GM18909 (cell line): Measurements from ENCODE around the gene ZSWIM7.

Source experiments
- ATAC-seq: cut with Tn5 transposase; IDR thresholded peaks from one replicate; pipeline ENCODE4 v1.9.1; 2021; ENCODE audit warnings: mild to moderate bottlenecking; ENCODE audit not compliant: unreplicated experiment, poor library complexity

ZSWIM7 gene

GRCh38 chr17:15935891-15936290 is 63.6 kb downstream of the ZSWIM7 start:
- ATAC-seq, result no peak

GRCh38 chr17:15934866-15935265 is 64.6 kb downstream of the ZSWIM7 start:
- no peak for ATAC-seq

DNA sequence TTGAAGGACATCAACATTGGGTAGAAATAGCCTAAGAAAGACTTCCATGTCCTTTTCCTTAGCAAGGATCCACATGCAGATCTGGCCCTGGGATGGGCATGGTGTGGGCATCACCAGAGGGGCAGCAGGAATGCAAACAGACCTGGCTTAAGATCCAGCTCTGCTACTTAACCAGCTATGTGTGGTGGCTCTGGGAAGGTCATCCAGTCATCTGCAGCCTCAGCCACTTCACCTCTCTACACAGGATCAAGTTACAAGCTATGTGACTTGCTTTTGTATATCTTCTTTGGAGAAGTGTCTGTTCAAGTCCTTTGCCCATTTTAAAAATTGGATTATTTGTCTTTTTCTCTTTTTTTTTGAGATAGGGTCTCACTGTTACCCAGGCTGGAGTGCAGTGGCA is 68.1 kb downstream of the ZSWIM7 start:
- ATAC-seq, result no peak

DNA sequence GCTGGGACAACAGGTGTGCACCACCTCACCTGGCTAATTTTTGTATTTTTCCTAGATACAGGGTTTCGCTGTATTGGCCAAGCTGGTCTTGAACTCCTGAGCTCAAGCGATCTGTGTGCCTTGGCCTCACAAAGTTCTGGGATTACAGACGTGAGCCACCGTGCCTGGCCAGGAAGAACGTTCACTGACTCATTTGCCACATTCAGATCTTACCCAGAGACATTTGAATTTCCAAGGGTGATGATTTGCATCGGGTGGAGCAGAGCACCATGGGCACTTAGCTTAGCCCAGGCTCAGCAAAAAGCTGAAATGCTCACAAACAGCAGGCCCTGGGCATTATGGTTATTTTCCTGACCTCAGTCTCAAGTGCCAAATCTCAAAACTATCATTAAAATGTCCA is 69.1 kb downstream of the ZSWIM7 start:
- no peak for ATAC-seq

DNA sequence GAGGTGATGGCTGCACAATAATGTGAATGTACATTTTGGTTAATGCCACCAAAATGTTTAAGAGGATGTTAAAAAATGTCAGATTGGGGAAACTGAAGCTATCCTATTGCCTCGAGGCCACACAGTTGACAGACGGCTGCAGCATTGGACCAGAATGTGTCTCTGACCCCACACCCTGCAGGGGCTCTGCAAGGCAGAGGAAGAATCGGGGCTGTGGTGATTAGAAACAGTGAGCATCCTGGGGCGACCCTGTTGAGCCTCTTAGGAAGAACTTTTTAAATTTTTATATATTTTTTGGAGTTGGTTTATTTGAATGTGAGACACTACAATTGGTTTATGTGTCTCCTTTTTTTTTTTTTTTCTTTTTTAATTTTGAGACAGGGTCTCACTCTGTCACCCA is 69.6 kb downstream of the ZSWIM7 start:
- no peak for ATAC-seq

- no peak for ATAC-seq
Measured at GRCh38 chr17:15928286-15928785, 71.2 kb downstream of the ZSWIM7 start.
